ENCODE results near the gene REM1. TPM values are rescaled to one million over a fixed set of nuclear protein-coding genes. Genes with fewer than 3 reads are reported as not detected.

REM1 gene
- total RNA-seq, 1 experiment from 2014 or later = not detected

GRCh38 chr20:31473331-31474096 lies 1.6 kb upstream of the REM1 start:
- H3K36me3 ChIP-seq (ENCODE audit: control insufficient read depth, insufficient read depth, low read length) = no peaks in the 10 kb centered on the region
- H3K9me3 ChIP-seq (ENCODE audit: control insufficient read depth, insufficient read depth, low read depth, low read length) = no peaks in the 10 kb centered on the region
- CTCF ChIA-PET = interaction anchor here (0.5 to 3.9 kb wide), 5 partner anchors 13 to 309 kb away, joined by 3 to 21 read pairs (median 6); partner anchors contain the start of gene HM13
- intact Hi-C loops (cut with micrococcal nuclease; ENCODE audit: unreplicated experiment) = no loop called here
- H3K4me1 ChIP-seq (ENCODE audit: control insufficient read depth, insufficient read depth, low read length) = peaks cover 12% of the 10 kb centered on the region; the same call in 1 of the 2 replicates
- ATAC-seq = 0 out of 2 replicates have a peak, but pooled peaks have one; percentile 3
- DNase-seq (ENCODE audit: low read depth, low spot score) = no peak
- no peak overlapping the region for H3K27ac ChIP-seq (ENCODE audit: low read length)
- POLR2A ChIA-PET = no interaction called here
- H3K27me3 ChIP-seq (ENCODE audit: control insufficient read depth, insufficient read depth, low read length) = 0 out of 2 replicates have a peak, but pooled peaks cover 2% of the 10 kb centered on the region
- BruUV-seq (replicated peaks) = no TSS peak
- in situ Hi-C loops (cut with HindIII; ENCODE audit: low pct_unique_long_range_greater_than_20kb, low sequenced_read_pairs) = no loop called here
- H3K4me3 ChIP-seq (ENCODE audit: low read depth in 2 of 2, low read length in 2 of 2) = no peak overlapping the region
- no peak for TF ChIP-seq TCF7L2 (IDR thresholded peaks at IDR 0.05; ENCODE audit: low read depth, low read length)
- TF ChIP-seq REST (IDR thresholded peaks at IDR 0.05; ENCODE audit: insufficient read depth in 1 of 2, low read depth in 2 of 2, low read length in 1 of 2) = no peak
- no peak for TF ChIP-seq POLR2AphosphoS5 (IDR thresholded peaks at IDR 0.05; ENCODE audit: low read depth, low read length)
- TF ChIP-seq, protein P1, sequence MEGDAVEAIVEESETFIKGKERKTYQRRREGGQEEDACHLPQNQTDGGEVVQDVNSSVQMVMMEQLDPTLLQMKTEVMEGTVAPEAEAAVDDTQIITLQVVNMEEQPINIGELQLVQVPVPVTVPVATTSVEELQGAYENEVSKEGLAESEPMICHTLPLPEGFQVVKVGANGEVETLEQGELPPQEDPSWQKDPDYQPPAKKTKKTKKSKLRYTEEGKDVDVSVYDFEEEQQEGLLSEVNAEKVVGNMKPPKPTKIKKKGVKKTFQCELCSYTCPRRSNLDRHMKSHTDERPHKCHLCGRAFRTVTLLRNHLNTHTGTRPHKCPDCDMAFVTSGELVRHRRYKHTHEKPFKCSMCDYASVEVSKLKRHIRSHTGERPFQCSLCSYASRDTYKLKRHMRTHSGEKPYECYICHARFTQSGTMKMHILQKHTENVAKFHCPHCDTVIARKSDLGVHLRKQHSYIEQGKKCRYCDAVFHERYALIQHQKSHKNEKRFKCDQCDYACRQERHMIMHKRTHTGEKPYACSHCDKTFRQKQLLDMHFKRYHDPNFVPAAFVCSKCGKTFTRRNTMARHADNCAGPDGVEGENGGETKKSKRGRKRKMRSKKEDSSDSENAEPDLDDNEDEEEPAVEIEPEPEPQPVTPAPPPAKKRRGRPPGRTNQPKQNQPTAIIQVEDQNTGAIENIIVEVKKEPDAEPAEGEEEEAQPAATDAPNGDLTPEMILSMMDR (IDR thresholded peaks at IDR 0.05) = no peak
- TF ChIP-seq SIN3A (IDR thresholded peaks at IDR 0.05; ENCODE audit: borderline replicate concordance, insufficient read depth, low read depth, low read length) = no peak

- H3K9me3 ChIP-seq (ENCODE audit: control insufficient read depth, insufficient read depth, low read depth, low read length) = no peaks in the 10 kb centered on the region
- in situ Hi-C loops (cut with HindIII; ENCODE audit: low pct_unique_long_range_greater_than_20kb, low sequenced_read_pairs) = no loop called here
- H3K27me3 ChIP-seq (ENCODE audit: control insufficient read depth, insufficient read depth, low read length) = 0 out of 2 replicates have a peak, but pooled peaks cover 2% of the 10 kb centered on the region
- intact Hi-C loops (cut with micrococcal nuclease; ENCODE audit: unreplicated experiment) = no loop called here
- POLR2A ChIA-PET = no interaction called here
- peaks cover 12% of the 10 kb centered on the region; the same call in 1 of the 2 replicates for H3K4me1 ChIP-seq (ENCODE audit: control insufficient read depth, insufficient read depth, low read length)
- BruUV-seq (replicated peaks) = no TSS peak
- CTCF ChIA-PET = interaction anchor here (0.6 to 3.9 kb wide), 3 partner anchors 13 to 40 kb away, joined by 3 to 21 read pairs (median 6); partner anchors contain the start of gene HM13
- no peak overlapping the region for H3K4me3 ChIP-seq (ENCODE audit: low read depth in 2 of 2, low read length in 2 of 2)
- H3K27ac ChIP-seq (ENCODE audit: low read length) = no peak overlapping the region
- ATAC-seq (0 out of 2 replicates have a peak, but pooled peaks have one; percentile 5), DNase-seq (ENCODE audit: low read depth, low spot score) (no peak)
- no peaks in the 10 kb centered on the region for H3K36me3 ChIP-seq (ENCODE audit: control insufficient read depth, insufficient read depth, low read length)
- TF ChIP-seq TCF7L2 (IDR thresholded peaks at IDR 0.05; ENCODE audit: low read depth, low read length) (no peak), POLR2AphosphoS5 (IDR thresholded peaks at IDR 0.05; ENCODE audit: low read depth, low read length) (no peak), REST (IDR thresholded peaks at IDR 0.05; ENCODE audit: insufficient read depth in 1 of 2, low read depth in 2 of 2, low read length in 1 of 2) (no peak), SIN3A (IDR thresholded peaks at IDR 0.05; ENCODE audit: borderline replicate concordance, insufficient read depth, low read depth, low read length) (no peak)
- TF ChIP-seq, protein P1 (IDR thresholded peaks at IDR 0.05) = no peak
Observed at GRCh38 chr20:31474097-31474436, 1.0 kb upstream of the REM1 start.

Measured in Panc1 (cell line).